GM23338 (cell line): ENCODE measurements around the gene ABHD5. TPM values are rescaled to one million over a fixed set of nuclear protein-coding genes. Genes with fewer than 3 reads are reported as not detected.

ENCODE experiments used
- ATAC-seq: fragments of 200-7000 bp; cut with Tn5 transposase; 3 replicates; pipeline ENCODE4 v1.9.1; 2020
- DNase-seq: peaks from one replicate; pipeline ENCODE4 v3.0.0-alpha.2; 2015; ENCODE audit warnings: low spot score
- H2AFZ ChIP-seq: fragments of 200-600 bp; sonication (generic); 2 replicates; pipeline ENCODE4 v1.8.0; 2016; ENCODE audit warnings: antibody characterized with exemption, mild to moderate bottlenecking, moderate library complexity
- H3F3A ChIP-seq: fragments of 200-600 bp; sonication (generic); replicated peaks from 2 replicates; pipeline ENCODE4 v1.8.0; 2017; ENCODE audit warnings: antibody characterized with exemption, mixed run types, low read depth
- H3K27ac ChIP-seq: fragments of 200-600 bp; sonication (generic); 2 replicates; pipeline ENCODE4 v1.6.1; 2016; ENCODE audit warnings: low read depth
- H3K27me3 ChIP-seq: fragments of 200-600 bp; sonication (generic); 2 replicates; pipeline ENCODE4 v1.8.0; 2016; ENCODE audit warnings: mild to moderate bottlenecking, mixed run types, moderate library complexity; ENCODE audit not compliant: insufficient read depth
- H3K36me3 ChIP-seq: fragments of 200-600 bp; sonication (generic); 2 replicates; pipeline ENCODE4 v1.8.0; 2016; ENCODE audit warnings: mild to moderate bottlenecking; ENCODE audit not compliant: insufficient read depth
- H3K4me1 ChIP-seq: fragments of 200-600 bp; sonication (generic); 2 replicates; pipeline ENCODE4 v1.8.0; 2016; ENCODE audit warnings: mild to moderate bottlenecking, moderate library complexity; ENCODE audit not compliant: insufficient read depth
- H3K4me2 ChIP-seq: fragments of 200-600 bp; sonication (generic); 2 replicates; pipeline ENCODE4 v1.7.1; 2017; ENCODE audit warnings: mixed run types
- H3K4me3 ChIP-seq: fragments of 200-600 bp; sonication (generic); 2 replicates; pipeline ENCODE4 v1.6.1; 2016; ENCODE audit warnings: mixed run types
- H3K79me2 ChIP-seq: fragments of 200-600 bp; sonication (generic); replicated peaks from 2 replicates; pipeline ENCODE4 v1.8.0; 2017; ENCODE audit warnings: mild to moderate bottlenecking; ENCODE audit not compliant: insufficient read depth
- H3K9me2 ChIP-seq: fragments of 200-600 bp; sonication (generic); 2 replicates; pipeline ENCODE4 v1.8.0; 2017; ENCODE audit not compliant: insufficient read depth
- H4K20me1 ChIP-seq: fragments of 200-600 bp; sonication (generic); replicated peaks from 2 replicates; pipeline ENCODE4 v1.8.0; 2017; ENCODE audit warnings: mild to moderate bottlenecking; ENCODE audit not compliant: insufficient read depth
- H3K27ac Mint-ChIP-seq: 2 replicates; pipeline ENCODE4 v1.8.0; 2020; ENCODE audit warnings: inconsistent platforms, mild to moderate bottlenecking, moderate library complexity, mixed read lengths
- H3K27me3 Mint-ChIP-seq: 3 replicates; pipeline ENCODE4 v1.8.0; 2022; ENCODE audit warnings: low read depth, mild to moderate bottlenecking, moderate library complexity, mixed read lengths, inconsistent platforms; ENCODE audit not compliant: insufficient read depth, poor library complexity
- H3K36me3 Mint-ChIP-seq: 3 replicates; pipeline ENCODE4 v1.8.0; 2021; ENCODE audit warnings: low read depth, mild to moderate bottlenecking, inconsistent platforms, moderate library complexity, mixed read lengths
- H3K4me1 Mint-ChIP-seq: 3 replicates; pipeline ENCODE4 v1.8.0; 2020; ENCODE audit warnings: mild to moderate bottlenecking, inconsistent platforms, mixed read lengths
- H3K4me3 Mint-ChIP-seq: 3 replicates; pipeline ENCODE4 v1.8.0; 2021; ENCODE audit warnings: moderate library complexity, mild to moderate bottlenecking, inconsistent platforms, mixed read lengths
- H3K9me3 Mint-ChIP-seq: 3 replicates; pipeline ENCODE4 v1.8.0; 2020; ENCODE audit warnings: moderate library complexity, mild to moderate bottlenecking, inconsistent platforms, mixed read lengths
- CREB1 ChIP-seq: fragments of 250-450 bp; sonication (Bioruptor Pico); IDR thresholded peaks from 2 replicates; pipeline ENCODE4 v1.5.0; 2020; ENCODE audit warnings: low read depth, mild to moderate bottlenecking, moderate library complexity
- ETS1 ChIP-seq: IDR thresholded peaks from 2 replicates; pipeline ENCODE4 v1.6.1; 2016; ENCODE audit warnings: antibody characterized with exemption
- EZH2phosphoT487 ChIP-seq: fragments of 200-600 bp; sonication (generic); IDR thresholded peaks from one replicate; pipeline ENCODE4 v1.8.1; 2018; ENCODE audit warnings: antibody characterized with exemption; ENCODE audit not compliant: unreplicated experiment
- JUNB ChIP-seq: IDR thresholded peaks from one replicate; pipeline ENCODE4 v1.6.1; 2016; ENCODE audit warnings: antibody characterized with exemption; ENCODE audit not compliant: unreplicated experiment
- NANOG ChIP-seq: IDR thresholded peaks from 2 replicates; pipeline ENCODE4 v1.6.1; 2016; ENCODE audit warnings: antibody characterized with exemption, borderline replicate concordance
- POLR2AphosphoS5 ChIP-seq: IDR thresholded peaks from 2 replicates; pipeline ENCODE4 v1.6.1; 2016; ENCODE audit warnings: antibody characterized with exemption, low read depth
- REST ChIP-seq: IDR thresholded peaks from one replicate; pipeline ENCODE4 v1.6.1; 2018; ENCODE audit warnings: antibody characterized with exemption; ENCODE audit not compliant: unreplicated experiment
- ZNF114 ChIP-seq: fragments of 250-450 bp; sonication (Bioruptor Pico); IDR thresholded peaks from 2 replicates; pipeline ENCODE4 v1.5.0; 2020; ENCODE audit warnings: mild to moderate bottlenecking, moderate library complexity
- ZNF462 ChIP-seq: fragments of 250-450 bp; sonication (Bioruptor Pico); IDR thresholded peaks from 2 replicates; pipeline ENCODE4 v1.5.0; 2020; ENCODE audit warnings: mild to moderate bottlenecking, moderate library complexity
- polyA plus RNA-seq: library from polyadenylated mRNA; unstranded; fragments of >200 nt; fragmentation: Nextera tagmentation; extraction: Ambion mirVana; gene quantifications from 2 replicates; pipeline ENCODE4 v1.2.1, GENCODE V29; 2016
- total RNA-seq: library from RNA; depleted of rRNA; stranded (reverse); fragments of >200 nt; shearing (Covaris generic); gene quantifications from 2 replicates; pipeline ENCODE4 v1.2.3, GENCODE V29; 2014

ABHD5 gene
- total and polyA plus RNA-seq, 2 experiments from 2014 or later: 12.1 to 12.3 TPM

- TF ChIP-seq ZNF462 (CRISPR knock-in tag) (no peak), ETS1 (no peak)
Observed at GRCh38 chr3:43723121-43723734, 32.5 kb downstream of the ABHD5 start (continued).

- Histone ChIP-seq H3K9me2 (0 out of 2 replicates have a peak, but pooled peaks cover 3% of the 10 kb centered on the region), H3K4me3 (no peak overlapping the region), H3K4me1 (no peaks in the 10 kb centered on the region), H2AFZ (no peak overlapping the region), H3F3A (no peaks in the 10 kb centered on the region), H4K20me1 (no peaks in the 10 kb centered on the region), H3K27ac (no peak overlapping the region), H3K79me2 (no peaks in the 10 kb centered on the region), H3K4me2 (no peak overlapping the region), H3K36me3 (no peaks in the 10 kb centered on the region), H3K27me3 (no peaks in the 10 kb centered on the region)
- Mint-ChIP-seq H3K27ac (no peak overlapping the region), H3K4me1 (peaks cover 5% of the 10 kb centered on the region; the same call in 2 of the 3 replicates), H3K4me3 (no peak overlapping the region), H3K36me3 (no peaks in the 10 kb centered on the region), H3K27me3 (no peaks in the 10 kb centered on the region), H3K9me3 (no peaks in the 10 kb centered on the region; the same call in 2 of the 3 replicates)
- ATAC-seq: no peak
- no peak for DNase-seq
- TF ChIP-seq EZH2phosphoT487 (no peak), ZNF114 (CRISPR knock-in tag) (no peak), CREB1 (CRISPR knock-in tag) (no peak), ETS1 (no peak), POLR2AphosphoS5 (no peak), JUNB (no peak), NANOG (no peak), REST (no peak)
Observed at GRCh38 chr3:43726521-43726920, 35.8 kb downstream of the ABHD5 start.
